ENCODE measurements around the gene GRIN2B. TPM values are rescaled to one million over a fixed set of nuclear protein-coding genes. Genes with fewer than 3 reads are reported as not detected.
A peak's percentile ranks its signal among the peaks of the same experiment; 100 is the strongest.

The GRIN2B gene
- 0.94 TPM for polyA plus RNA-seq (2013, experiment 1 of 2)
- 0.80 TPM for polyA plus RNA-seq (2013, experiment 2 of 2)

- Histone ChIP-seq H3K27me3 (ENCODE audit: insufficient read depth, low read length, poor library complexity) (peaks cover 4% of the 10 kb centered on the region), H3K9ac (ENCODE audit: low read length) (peak within 1 kb of the TSS; percentile 43), H3K4me1 (ENCODE audit: control insufficient read depth, low read depth, low read length) (no peaks in the 10 kb centered on the region), H3K4me3 (ENCODE audit: low read length) (peak within 1 kb of the TSS; percentile 33), H3K36me3 (ENCODE audit: control insufficient read depth, insufficient read depth, low read length) (no peaks in the 10 kb centered on the region), H2BK5ac (ENCODE audit: low read length) (no peak within 1 kb of the TSS), H2BK15ac (replicated peaks; ENCODE audit: low read depth) (no peak within 1 kb of the TSS), H2AK5ac (ENCODE audit: low read length) (no peak within 1 kb of the TSS), H3K23ac (ENCODE audit: low read length) (no peak within 1 kb of the TSS), H4K8ac (ENCODE audit: low read depth, low read length) (no peak within 1 kb of the TSS), H3K4ac (ENCODE audit: low read depth, low read length) (no peak within 1 kb of the TSS), H2BK120ac (ENCODE audit: low read depth, low read length) (no peak within 1 kb of the TSS), H3K27ac (ENCODE audit: low read depth, low read length) (no peak within 1 kb of the TSS), H3K18ac (ENCODE audit: low read length) (no peak within 1 kb of the TSS), H4K5ac (ENCODE audit: low read length) (no peak within 1 kb of the TSS), H3K4me2 (ENCODE audit: low read length) (peak within 1 kb of the TSS; percentile 45), H3K56ac (ENCODE audit: low read length) (peak within 1 kb of the TSS; percentile 77), H3K79me1 (ENCODE audit: low read length) (no peaks in the 10 kb centered on the region), H3K79me2 (ENCODE audit: control insufficient read depth, insufficient read depth, low read length) (no peaks in the 10 kb centered on the region)
- peak; percentile 41 for DNase-seq
- WGBS (ENCODE audit: extremely low coverage, insufficient coverage, low lambda C conversion rate) = no CpG with 5 or more reads among the region's 37 CpGs
Observed at GRCh38 chr12:13981296-13981962, at the start of gene GRIN2B. TSS of gene GRIN2B (minus strand) at chr12:13981602. CDS start at chr12:13866208, 115,394 bp downstream.

GRCh38 chr12:14026537-14026936, 45.1 kb upstream of the GRIN2B start:
- Histone ChIP-seq H3K4me2 (ENCODE audit: low read length) (no peak overlapping the region), H3K9ac (ENCODE audit: low read length) (no peak overlapping the region), H3K23ac (ENCODE audit: low read length) (no peak overlapping the region), H3K4ac (ENCODE audit: low read depth, low read length) (no peak overlapping the region), H2AK5ac (ENCODE audit: low read length) (no peak overlapping the region), H3K27ac (ENCODE audit: low read depth, low read length) (no peak overlapping the region), H3K36me3 (ENCODE audit: control insufficient read depth, insufficient read depth, low read length) (no peaks in the 10 kb centered on the region), H2BK120ac (ENCODE audit: low read depth, low read length) (no peak overlapping the region), H3K27me3 (ENCODE audit: insufficient read depth, low read length, poor library complexity) (no peaks in the 10 kb centered on the region), H4K5ac (ENCODE audit: low read length) (no peak overlapping the region), H4K8ac (ENCODE audit: low read depth, low read length) (no peak overlapping the region), H3K4me1 (ENCODE audit: control insufficient read depth, low read depth, low read length) (no peaks in the 10 kb centered on the region), H2BK5ac (ENCODE audit: low read length) (no peak overlapping the region), H3K79me1 (ENCODE audit: low read length) (no peaks in the 10 kb centered on the region), H3K4me3 (ENCODE audit: low read length) (no peak overlapping the region), H2BK15ac (replicated peaks; ENCODE audit: low read depth) (no peak overlapping the region), H3K18ac (ENCODE audit: low read length) (no peak overlapping the region), H3K79me2 (ENCODE audit: control insufficient read depth, insufficient read depth, low read length) (no peaks in the 10 kb centered on the region), H3K56ac (ENCODE audit: low read length) (no peak overlapping the region)
- WGBS (ENCODE audit: extremely low coverage, insufficient coverage, low lambda C conversion rate) = no CpG with 5 or more reads among the region's 4 CpGs
- DNase-seq = no peak

- H3K23ac ChIP-seq (ENCODE audit: low read length) = no peak overlapping the region
- no peak overlapping the region for H3K56ac ChIP-seq (ENCODE audit: low read length)
- no peaks in the 10 kb centered on the region for H3K4me1 ChIP-seq (ENCODE audit: control insufficient read depth, low read depth, low read length)
- no peak overlapping the region for H4K5ac ChIP-seq (ENCODE audit: low read length)
- no peak overlapping the region for H2BK120ac ChIP-seq (ENCODE audit: low read depth, low read length)
- no peak overlapping the region for H3K18ac ChIP-seq (ENCODE audit: low read length)
- H3K4me3 ChIP-seq (ENCODE audit: low read length) = no peak overlapping the region
- no peak overlapping the region for H2AK5ac ChIP-seq (ENCODE audit: low read length)
- no peak overlapping the region for H3K27ac ChIP-seq (ENCODE audit: low read depth, low read length)
- no peaks in the 10 kb centered on the region for H3K27me3 ChIP-seq (ENCODE audit: insufficient read depth, low read length, poor library complexity)
- DNase-seq = no peak
- no peaks in the 10 kb centered on the region for H3K79me1 ChIP-seq (ENCODE audit: low read length)
- H3K4me2 ChIP-seq (ENCODE audit: low read length) = no peak overlapping the region
- H4K8ac ChIP-seq (ENCODE audit: low read depth, low read length) = no peak overlapping the region
- H2BK5ac ChIP-seq (ENCODE audit: low read length) = no peak overlapping the region
- H3K4ac ChIP-seq (ENCODE audit: low read depth, low read length) = no peak overlapping the region
- no peak overlapping the region for H2BK15ac ChIP-seq (replicated peaks; ENCODE audit: low read depth)
- H3K9ac ChIP-seq (ENCODE audit: low read length) = no peak overlapping the region
- no peaks in the 10 kb centered on the region for H3K79me2 ChIP-seq (ENCODE audit: control insufficient read depth, insufficient read depth, low read length)
- no peaks in the 10 kb centered on the region for H3K36me3 ChIP-seq (ENCODE audit: control insufficient read depth, insufficient read depth, low read length)
Observed at GRCh38 chr12:14024591-14024990, 43.2 kb upstream of the GRIN2B start.

GRCh38 chr12:14018080-14018479, 36.7 kb upstream of the GRIN2B start:
- Histone ChIP-seq H3K4me2 (ENCODE audit: low read length) (no peak overlapping the region), H4K5ac (ENCODE audit: low read length) (no peak overlapping the region), H3K4me3 (ENCODE audit: low read length) (no peak overlapping the region), H3K27ac (ENCODE audit: low read depth, low read length) (no peak overlapping the region), H3K27me3 (ENCODE audit: insufficient read depth, low read length, poor library complexity) (no peaks in the 10 kb centered on the region), H2BK5ac (ENCODE audit: low read length) (no peak overlapping the region), H3K79me1 (ENCODE audit: low read length) (no peaks in the 10 kb centered on the region), H3K23ac (ENCODE audit: low read length) (no peak overlapping the region), H3K36me3 (ENCODE audit: control insufficient read depth, insufficient read depth, low read length) (no peaks in the 10 kb centered on the region), H3K18ac (ENCODE audit: low read length) (no peak overlapping the region), H3K4me1 (ENCODE audit: control insufficient read depth, low read depth, low read length) (no peaks in the 10 kb centered on the region), H3K4ac (ENCODE audit: low read depth, low read length) (no peak overlapping the region), H2AK5ac (ENCODE audit: low read length) (no peak overlapping the region), H4K8ac (ENCODE audit: low read depth, low read length) (no peak overlapping the region), H3K9ac (ENCODE audit: low read length) (no peak overlapping the region), H2BK15ac (replicated peaks; ENCODE audit: low read depth) (no peak overlapping the region), H3K79me2 (ENCODE audit: control insufficient read depth, insufficient read depth, low read length) (no peaks in the 10 kb centered on the region), H2BK120ac (ENCODE audit: low read depth, low read length) (no peak overlapping the region), H3K56ac (ENCODE audit: low read length) (no peak overlapping the region)
- WGBS (ENCODE audit: extremely low coverage, insufficient coverage, low lambda C conversion rate) = no CpG with 5 or more reads among the region's 2 CpGs
- DNase-seq = no peak

GRCh38 chr12:14010989-14011388, 29.6 kb upstream of the GRIN2B start:
- Histone ChIP-seq H4K8ac (ENCODE audit: low read depth, low read length) (no peak overlapping the region), H3K4me1 (ENCODE audit: control insufficient read depth, low read depth, low read length) (no peaks in the 10 kb centered on the region), H4K5ac (ENCODE audit: low read length) (no peak overlapping the region), H3K79me1 (ENCODE audit: low read length) (no peaks in the 10 kb centered on the region), H3K56ac (ENCODE audit: low read length) (no peak overlapping the region), H2AK5ac (ENCODE audit: low read length) (no peak overlapping the region), H2BK15ac (replicated peaks; ENCODE audit: low read depth) (no peak overlapping the region), H3K27me3 (ENCODE audit: insufficient read depth, low read length, poor library complexity) (no peaks in the 10 kb centered on the region), H3K4me3 (ENCODE audit: low read length) (no peak overlapping the region), H3K36me3 (ENCODE audit: control insufficient read depth, insufficient read depth, low read length) (no peaks in the 10 kb centered on the region), H3K27ac (ENCODE audit: low read depth, low read length) (no peak overlapping the region), H2BK120ac (ENCODE audit: low read depth, low read length) (no peak overlapping the region), H3K79me2 (ENCODE audit: control insufficient read depth, insufficient read depth, low read length) (no peaks in the 10 kb centered on the region), H3K18ac (ENCODE audit: low read length) (no peak overlapping the region), H3K4me2 (ENCODE audit: low read length) (no peak overlapping the region), H3K9ac (ENCODE audit: low read length) (no peak overlapping the region), H2BK5ac (ENCODE audit: low read length) (no peak overlapping the region), H3K23ac (ENCODE audit: low read length) (no peak overlapping the region), H3K4ac (ENCODE audit: low read depth, low read length) (no peak overlapping the region)
- no CpG with 5 or more reads among the region's 1 CpG for WGBS (ENCODE audit: extremely low coverage, insufficient coverage, low lambda C conversion rate)
- no peak for DNase-seq

- no peak overlapping the region for H3K27ac ChIP-seq (ENCODE audit: low read depth, low read length)
- no peak overlapping the region for H4K8ac ChIP-seq (ENCODE audit: low read depth, low read length)
- H3K36me3 ChIP-seq (ENCODE audit: control insufficient read depth, insufficient read depth, low read length) = no peaks in the 10 kb centered on the region
- no peak overlapping the region for H3K56ac ChIP-seq (ENCODE audit: low read length)
- H3K18ac ChIP-seq (ENCODE audit: low read length) = no peak overlapping the region
- no peak overlapping the region for H2BK120ac ChIP-seq (ENCODE audit: low read depth, low read length)
- no peaks in the 10 kb centered on the region for H3K27me3 ChIP-seq (ENCODE audit: insufficient read depth, low read length, poor library complexity)
- no peaks in the 10 kb centered on the region for H3K4me1 ChIP-seq (ENCODE audit: control insufficient read depth, low read depth, low read length)
- no peak overlapping the region for H2AK5ac ChIP-seq (ENCODE audit: low read length)
- H3K79me2 ChIP-seq (ENCODE audit: control insufficient read depth, insufficient read depth, low read length) = no peaks in the 10 kb centered on the region
- no peak overlapping the region for H4K5ac ChIP-seq (ENCODE audit: low read length)
- no peak overlapping the region for H3K9ac ChIP-seq (ENCODE audit: low read length)
- no peak for DNase-seq
- no peak overlapping the region for H3K4me3 ChIP-seq (ENCODE audit: low read length)
- no peak overlapping the region for H3K4me2 ChIP-seq (ENCODE audit: low read length)
- H2BK5ac ChIP-seq (ENCODE audit: low read length) = no peak overlapping the region
- H2BK15ac ChIP-seq (replicated peaks; ENCODE audit: low read depth) = no peak overlapping the region
- no peak overlapping the region for H3K4ac ChIP-seq (ENCODE audit: low read depth, low read length)
- no peak overlapping the region for H3K23ac ChIP-seq (ENCODE audit: low read length)
- WGBS (ENCODE audit: extremely low coverage, insufficient coverage, low lambda C conversion rate) = no CpG with 5 or more reads among the region's 2 CpGs
- no peaks in the 10 kb centered on the region for H3K79me1 ChIP-seq (ENCODE audit: low read length)
Observed at GRCh38 chr12:14007639-14008038, 26.2 kb upstream of the GRIN2B start.

All from mesendoderm (in vitro differentiated cells).